Fibroblast of peridontal ligament (primary cell): Measurements from ENCODE around the gene BPIFB6.

ENCODE experiments used
- DNase-seq: peaks from one replicate; pipeline ENCODE4 v3.0.0-alpha.2; 2010; ENCODE audit errors: extremely low read depth

Gene BPIFB6

DNA sequence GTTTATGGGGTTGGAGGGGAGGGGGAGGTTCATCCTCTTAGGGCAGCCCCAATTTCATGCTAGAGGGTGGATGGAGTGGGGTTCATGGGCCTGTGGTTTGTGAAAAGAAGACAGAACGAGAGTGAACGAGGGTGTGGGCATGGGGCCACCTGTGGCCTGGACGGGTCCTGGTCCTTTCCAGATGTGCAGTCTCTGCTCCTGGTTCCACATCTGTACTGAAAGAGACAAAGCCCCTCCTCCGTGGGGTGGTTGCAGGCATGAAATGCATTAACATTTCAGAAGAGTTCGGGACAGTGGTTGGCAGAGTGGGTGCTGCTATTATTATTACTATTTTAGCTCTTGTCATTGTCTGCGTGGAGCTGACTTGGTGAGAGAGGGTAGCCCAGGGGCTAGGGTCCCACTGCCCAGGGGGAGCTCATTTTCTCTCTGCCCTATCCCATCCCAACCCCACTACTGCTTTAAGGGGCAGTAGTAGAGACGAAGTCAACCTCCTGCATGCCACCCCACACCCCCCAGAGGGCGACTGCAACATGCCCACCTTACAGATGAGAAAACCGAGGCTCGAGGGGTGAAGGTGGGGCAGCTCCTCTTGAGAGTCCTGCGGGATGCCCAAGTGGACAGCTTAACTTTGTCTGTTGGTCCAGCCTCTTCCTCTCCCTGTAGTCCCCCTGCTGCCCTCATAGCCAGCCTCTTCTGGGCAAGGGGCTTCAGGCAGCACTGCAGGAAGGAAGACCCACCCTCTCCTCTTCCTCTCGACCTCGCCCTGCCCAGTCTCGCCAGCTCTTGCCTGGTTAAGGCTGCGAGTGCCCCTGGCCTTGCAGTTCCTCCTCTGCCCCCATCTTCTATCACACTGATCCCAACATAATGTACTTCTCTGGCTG lies 15.5 kb upstream of the BPIFB6 start:
- no peak for DNase-seq

DNA sequence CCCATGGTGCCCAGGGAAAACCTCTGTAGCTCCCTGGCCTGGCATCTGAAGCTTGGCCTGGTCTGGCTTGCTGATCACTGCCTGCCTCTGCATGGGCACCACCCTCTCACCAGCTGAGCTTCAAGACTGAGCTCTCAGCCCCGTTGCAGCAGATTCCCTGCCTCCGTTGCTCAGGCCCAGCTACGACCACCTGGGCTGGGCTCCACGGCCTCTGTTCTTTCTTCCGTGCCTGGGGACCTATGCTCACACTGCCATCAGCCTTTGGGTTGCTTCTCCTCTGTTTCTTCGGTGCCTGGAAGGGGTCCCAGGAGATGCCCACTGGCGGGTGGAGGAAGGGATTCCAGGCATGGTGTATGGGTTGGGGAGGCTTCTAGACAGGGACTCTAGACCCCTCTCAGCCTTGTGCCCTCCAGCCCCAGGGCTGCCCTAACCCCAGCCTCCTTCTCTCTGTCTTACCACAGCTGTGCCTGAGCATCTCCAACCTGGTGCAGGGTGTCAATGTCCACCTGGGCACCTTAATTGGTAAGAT lies 14.8 kb upstream of the BPIFB6 start:
- DNase-seq, result no peak

DNA sequence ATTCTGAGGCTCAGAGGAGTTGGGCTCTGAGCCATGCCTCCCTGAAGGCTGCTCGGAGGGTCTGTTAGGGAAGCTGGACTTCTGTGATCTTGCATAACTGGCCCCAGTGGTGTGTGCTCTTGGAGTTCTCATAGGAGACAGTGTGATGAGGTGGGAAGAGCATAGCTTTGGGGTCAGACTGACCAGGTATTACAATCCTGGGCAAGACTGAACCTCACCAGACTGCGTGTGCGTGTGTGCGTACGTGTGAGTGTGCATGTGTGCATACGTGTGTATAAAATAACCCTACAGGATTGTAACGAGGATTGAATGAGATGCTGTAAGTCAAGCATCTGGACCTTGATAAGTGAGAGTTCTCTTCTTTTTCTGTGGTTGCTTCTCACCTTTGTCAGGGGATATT lies 13.9 kb upstream of the BPIFB6 start:
- DNase-seq, result no peak

DNA sequence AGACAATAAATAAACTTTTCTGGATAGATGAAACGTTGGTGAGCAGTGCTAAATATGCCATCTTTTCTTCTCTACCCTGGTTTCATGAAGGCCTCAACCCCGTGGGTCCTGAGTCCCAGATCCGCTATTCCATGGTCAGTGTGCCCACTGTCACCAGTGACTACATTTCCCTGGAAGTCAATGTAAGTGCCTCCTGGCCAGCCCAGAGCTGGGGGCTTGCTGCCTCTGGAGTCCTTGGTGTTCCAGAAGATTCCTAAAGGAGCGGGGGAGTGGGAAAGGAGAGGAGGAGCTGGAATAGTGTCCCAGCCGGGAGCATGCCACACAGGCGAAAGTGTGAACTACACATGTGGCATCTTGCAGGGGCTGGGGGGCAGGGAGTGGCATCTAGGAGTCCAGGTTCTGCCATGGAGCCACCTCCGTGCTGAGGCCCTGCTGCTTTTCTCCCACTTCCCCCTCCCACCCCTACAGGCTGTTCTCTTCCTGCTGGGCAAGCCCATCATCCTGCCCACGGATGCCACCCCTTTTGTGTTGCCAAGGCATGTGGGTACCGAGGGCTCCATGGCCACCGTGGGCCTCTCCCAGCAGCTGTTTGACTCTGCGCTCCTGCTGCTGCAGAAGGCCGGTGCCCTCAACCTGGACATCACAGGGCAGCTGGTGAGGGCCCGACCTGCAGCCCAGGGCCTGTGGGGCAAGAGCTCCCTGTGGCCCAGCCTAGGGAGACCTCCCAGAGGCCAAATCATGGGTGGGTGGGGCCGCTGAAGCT lies 13.1 kb upstream of the BPIFB6 start:
- no peak for DNase-seq

- no peak for DNase-seq
Observed at GRCh38 chr20:33019465-33020277, 11.8 kb upstream of the BPIFB6 start.

GRCh38 chr20:33020278-33021161 lies 10.9 kb upstream of the BPIFB6 start:
- DNase-seq, result no peak

DNA sequence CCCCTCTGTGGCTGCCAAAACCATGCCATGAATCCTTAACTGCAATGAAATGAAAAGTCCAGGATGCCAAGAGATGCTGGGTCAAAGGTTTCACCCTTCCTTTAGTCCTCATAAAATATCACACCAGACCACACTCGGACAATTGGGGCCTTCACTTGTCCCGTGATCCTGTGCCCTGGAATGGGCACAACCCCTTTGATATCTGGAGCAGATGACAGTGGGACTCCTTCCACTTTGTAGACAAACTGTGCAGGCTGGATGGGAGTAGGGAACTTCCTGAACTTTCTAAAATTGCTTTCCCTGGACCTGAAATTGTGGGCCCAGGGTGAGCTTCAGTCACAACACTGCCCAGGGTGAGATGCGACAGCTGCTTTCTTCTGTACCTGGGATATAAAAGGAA lies 9.6 kb upstream of the BPIFB6 start:
- DNase-seq, result no peak

DNA sequence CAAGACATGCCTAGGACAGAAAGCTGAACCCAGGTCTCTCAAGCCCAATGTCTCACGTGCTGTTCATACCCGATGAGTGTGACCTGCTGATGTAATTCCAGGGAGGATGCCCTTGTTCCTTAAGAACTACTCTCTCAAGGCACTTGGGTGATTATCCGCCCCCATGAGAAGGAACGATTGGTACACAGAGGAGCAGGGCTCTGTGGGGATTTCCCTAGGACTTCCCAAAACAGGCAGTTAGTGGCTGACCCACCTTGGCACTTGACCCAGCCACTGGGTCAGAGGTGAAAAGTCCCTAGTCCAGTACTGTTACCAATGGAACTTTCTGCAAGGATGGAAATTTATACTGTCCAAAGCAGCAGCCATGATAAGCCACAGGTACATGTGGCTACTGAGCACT lies 9.2 kb upstream of the BPIFB6 start:
- no peak for DNase-seq

DNA sequence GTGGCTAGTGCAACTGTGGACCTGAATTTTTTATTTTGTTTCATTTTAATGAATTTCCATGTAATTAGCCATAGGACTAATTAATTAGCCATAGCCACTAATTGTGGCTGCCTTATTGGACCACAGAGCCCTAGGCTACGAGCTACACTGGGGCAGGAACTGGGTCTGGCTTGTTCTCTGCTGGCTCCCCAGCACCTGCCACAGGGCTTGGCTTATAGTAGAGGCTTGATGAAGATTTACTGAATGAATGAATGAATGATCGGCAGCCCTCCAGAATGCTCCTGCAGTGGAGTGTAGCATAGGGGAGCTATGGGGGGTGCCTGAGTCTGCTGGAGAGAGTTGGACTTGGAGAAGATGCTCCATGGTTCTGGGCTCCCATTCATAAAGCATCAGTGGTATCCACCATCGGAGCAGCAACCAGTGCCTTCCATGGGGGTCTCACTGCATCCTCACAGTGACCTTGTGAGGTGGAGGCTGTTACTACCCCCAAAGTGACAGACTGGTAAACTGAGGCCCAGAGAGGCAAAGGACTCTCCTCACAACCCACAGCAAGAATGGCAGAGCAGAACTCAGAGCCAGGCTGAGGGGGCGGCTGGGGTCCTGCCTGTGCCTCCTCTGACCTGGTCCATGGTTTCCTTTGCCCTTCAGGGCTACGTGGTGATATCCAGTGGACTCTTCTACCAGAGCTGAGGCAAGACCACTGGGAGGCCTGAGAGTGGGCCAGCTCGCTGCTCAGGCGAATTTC lies 8.6 kb upstream of the BPIFB6 start:
- no peak for DNase-seq

DNA sequence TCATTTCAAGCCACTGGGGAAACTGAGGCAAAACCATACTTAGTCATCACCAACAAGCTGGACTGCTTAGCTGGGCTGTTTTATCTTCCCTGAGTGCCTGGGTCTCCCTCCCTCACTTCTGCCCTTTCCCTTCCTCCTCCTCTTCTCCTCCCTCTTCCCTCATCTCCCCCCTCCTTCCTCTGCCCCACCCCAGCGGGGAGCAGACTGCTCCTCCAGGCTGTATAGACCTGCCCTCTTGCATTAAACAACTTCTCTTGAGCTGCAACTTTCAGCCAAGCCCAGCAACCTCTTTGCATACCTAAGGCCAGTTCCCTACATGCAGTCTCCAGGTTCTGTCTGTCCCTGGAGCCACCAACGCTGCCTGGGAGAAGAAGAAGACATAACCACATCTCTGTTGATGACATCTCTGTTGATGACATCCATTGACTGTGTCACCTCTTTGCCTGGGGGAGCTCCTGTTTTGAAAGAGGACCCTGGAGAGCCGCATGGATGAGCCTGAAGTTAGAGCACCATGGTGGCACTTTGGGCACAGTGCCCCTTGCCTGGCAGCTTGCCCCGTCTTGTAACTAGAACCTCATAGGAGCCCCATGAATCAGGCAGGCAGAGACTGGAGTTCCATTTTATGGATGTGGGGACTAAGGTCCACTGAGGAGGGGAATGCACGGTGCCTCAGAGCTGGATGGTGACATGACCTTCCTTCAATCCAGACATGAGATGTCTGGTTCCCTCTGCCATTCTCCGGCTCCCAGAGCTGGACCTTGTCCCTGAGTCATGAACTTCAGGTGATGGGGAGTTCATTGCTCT lies 7.8 kb upstream of the BPIFB6 start:
- no peak for DNase-seq

DNA sequence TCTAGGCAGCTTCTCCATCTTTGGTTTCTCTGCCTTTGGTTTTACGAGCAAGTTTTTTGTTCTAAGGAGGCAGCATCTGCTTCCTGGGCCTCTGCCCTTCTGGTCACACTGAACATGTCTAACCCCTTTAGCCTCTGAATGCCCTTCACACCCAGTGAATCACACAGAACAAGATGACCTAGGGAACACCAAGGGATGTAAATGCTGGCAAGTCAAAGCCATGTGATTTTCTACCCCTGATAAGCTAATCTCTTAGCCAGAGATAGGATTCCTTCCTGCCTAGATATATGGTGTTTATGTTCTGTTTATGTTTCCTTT lies 7.2 kb upstream of the BPIFB6 start:
- DNase-seq, result no peak

DNA sequence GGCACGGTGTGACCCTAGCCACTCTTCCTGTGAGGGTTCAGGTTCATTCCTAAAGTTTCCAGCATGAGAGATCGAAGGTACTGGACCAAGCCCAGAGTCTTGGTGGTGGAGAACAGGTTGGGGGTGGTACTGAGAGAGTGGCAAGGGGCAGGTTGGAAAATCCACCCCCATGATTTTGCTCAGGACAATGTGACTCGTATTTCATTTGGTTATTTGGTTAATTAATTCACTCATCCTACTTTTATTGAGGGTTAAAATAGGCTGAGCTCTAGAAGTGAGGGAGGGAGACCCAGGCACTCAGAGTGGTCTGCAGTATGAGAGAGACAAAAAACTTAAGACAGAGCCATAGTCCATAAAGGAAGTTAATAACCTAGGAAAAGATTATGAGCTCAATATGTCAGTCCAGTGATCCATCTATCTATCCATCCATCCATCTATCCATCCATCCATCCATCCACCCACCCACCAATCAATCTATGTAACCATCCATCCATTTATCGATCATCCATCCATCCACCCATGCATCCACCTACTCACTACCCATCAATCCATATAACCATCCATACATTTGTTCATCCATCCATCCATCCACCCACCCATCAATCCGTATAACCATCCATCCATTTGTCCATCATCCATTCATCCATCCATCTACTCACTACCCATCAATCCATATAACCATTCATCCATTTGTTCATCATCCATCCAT lies 6.7 kb upstream of the BPIFB6 start:
- no peak for DNase-seq

DNA sequence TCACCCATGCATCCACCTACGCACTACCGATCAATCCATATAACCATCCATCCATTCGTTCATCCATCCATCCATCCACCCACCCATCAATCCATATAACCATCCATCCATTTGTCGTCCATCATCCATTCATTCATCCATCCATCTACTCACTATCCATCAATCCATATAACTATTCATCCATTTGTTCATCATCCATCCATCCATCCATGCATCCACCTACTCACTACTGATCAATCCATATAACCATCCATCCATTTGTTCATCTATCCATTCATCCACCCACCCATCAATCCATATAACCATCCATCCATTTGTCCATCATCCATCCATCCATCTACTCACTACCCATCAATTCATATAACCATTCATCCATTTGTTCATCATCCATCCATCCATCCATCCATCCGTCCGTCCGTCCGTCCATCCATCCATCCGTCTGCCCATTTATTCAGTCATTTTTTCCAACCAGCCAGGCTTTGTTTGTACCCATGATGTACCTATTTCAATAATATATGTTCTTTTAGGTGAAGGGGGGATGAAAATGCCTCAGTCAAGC lies 6.1 kb upstream of the BPIFB6 start:
- DNase-seq, result no peak

GRCh38 chr20:33026072-33026778 lies 5.2 kb upstream of the BPIFB6 start:
- no peak for DNase-seq

GRCh38 chr20:33026779-33027759 lies 4.4 kb upstream of the BPIFB6 start:
- no peak for DNase-seq
